Endothelial cell (in vitro differentiated cells): ENCODE measurements around the gene STK32C. TPM values are rescaled to one million over a fixed set of nuclear protein-coding genes. Genes with fewer than 3 reads are reported as not detected.

Experiments
- DNase-seq: peaks from one replicate; pipeline ENCODE4 v3.0.0; 2021; ENCODE audit warnings: low spot score
- H3K27ac Mint-ChIP-seq: one replicate; pipeline ENCODE4 v1.8.0; 2021; ENCODE audit warnings: mixed read lengths, inconsistent platforms; ENCODE audit not compliant: unreplicated experiment
- H3K27me3 Mint-ChIP-seq: one replicate; pipeline ENCODE4 v1.8.0; 2021; ENCODE audit warnings: mild to moderate bottlenecking, moderate library complexity, mixed read lengths, inconsistent platforms; ENCODE audit not compliant: unreplicated experiment
- H3K36me3 Mint-ChIP-seq: one replicate; pipeline ENCODE4 v1.8.0; 2021; ENCODE audit warnings: mild to moderate bottlenecking, low read depth, mixed read lengths, inconsistent platforms; ENCODE audit not compliant: unreplicated experiment
- H3K4me1 Mint-ChIP-seq: one replicate; pipeline ENCODE4 v1.8.0; 2021; ENCODE audit warnings: mild to moderate bottlenecking, mixed read lengths, inconsistent platforms; ENCODE audit not compliant: unreplicated experiment
- H3K4me3 Mint-ChIP-seq: one replicate; pipeline ENCODE4 v1.8.0; 2021; ENCODE audit warnings: mild to moderate bottlenecking, mixed read lengths, inconsistent platforms; ENCODE audit not compliant: unreplicated experiment
- H3K9me3 Mint-ChIP-seq: one replicate; pipeline ENCODE4 v1.8.0; 2021; ENCODE audit warnings: mixed read lengths, inconsistent platforms; ENCODE audit not compliant: unreplicated experiment
- total RNA-seq: library from RNA; stranded (reverse); fragmentation: NEBNext Ultra II Directional; extraction: Animal tissue kit (Norgen Biotek cat#: 25700); gene quantifications from one replicate; pipeline ENCODE4 v1.2.1, GENCODE V29; 2021; ENCODE audit not compliant: unreplicated experiment
- TF ChIP-seq, protein P1 (sequence below): fragments of 200-600 bp; sonication (generic); IDR thresholded peaks from one replicate; pipeline ENCODE4 v1.5.0; 2021; ENCODE audit warnings: antibody characterized with exemption; ENCODE audit not compliant: unreplicated experiment

STK32C gene
- total RNA-seq, 1 donor from 2014 or later: 12.6 TPM

DNA sequence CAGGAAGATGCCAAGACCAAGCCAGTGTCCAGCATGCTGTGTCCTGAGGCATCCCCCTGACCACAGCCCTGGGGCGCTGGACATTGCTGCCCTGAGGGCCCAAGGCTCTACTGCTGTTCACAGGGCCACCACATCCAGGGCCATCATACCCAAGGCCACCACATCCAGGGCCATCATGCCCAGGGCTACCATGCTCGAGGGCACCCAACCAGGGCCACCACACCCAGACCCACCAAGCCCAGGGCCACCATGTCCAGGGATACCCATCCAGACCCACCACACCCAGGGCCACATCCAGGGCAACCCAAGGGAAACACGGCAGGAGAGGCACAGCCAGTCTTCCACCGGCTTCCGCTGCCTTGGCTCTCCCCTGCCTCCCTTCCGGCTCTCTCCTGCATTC is 17.1 kb downstream of the STK32C start:
- Mint-ChIP-seq H3K36me3 (no peaks in the 10 kb centered on the region), H3K4me3 (no peak overlapping the region), H3K9me3 (no peaks in the 10 kb centered on the region), H3K4me1 (no peaks in the 10 kb centered on the region), H3K27me3 (peaks cover 6% of the 10 kb centered on the region), H3K27ac (no peak overlapping the region)
- DNase-seq: no peak
- TF ChIP-seq, protein P1, sequence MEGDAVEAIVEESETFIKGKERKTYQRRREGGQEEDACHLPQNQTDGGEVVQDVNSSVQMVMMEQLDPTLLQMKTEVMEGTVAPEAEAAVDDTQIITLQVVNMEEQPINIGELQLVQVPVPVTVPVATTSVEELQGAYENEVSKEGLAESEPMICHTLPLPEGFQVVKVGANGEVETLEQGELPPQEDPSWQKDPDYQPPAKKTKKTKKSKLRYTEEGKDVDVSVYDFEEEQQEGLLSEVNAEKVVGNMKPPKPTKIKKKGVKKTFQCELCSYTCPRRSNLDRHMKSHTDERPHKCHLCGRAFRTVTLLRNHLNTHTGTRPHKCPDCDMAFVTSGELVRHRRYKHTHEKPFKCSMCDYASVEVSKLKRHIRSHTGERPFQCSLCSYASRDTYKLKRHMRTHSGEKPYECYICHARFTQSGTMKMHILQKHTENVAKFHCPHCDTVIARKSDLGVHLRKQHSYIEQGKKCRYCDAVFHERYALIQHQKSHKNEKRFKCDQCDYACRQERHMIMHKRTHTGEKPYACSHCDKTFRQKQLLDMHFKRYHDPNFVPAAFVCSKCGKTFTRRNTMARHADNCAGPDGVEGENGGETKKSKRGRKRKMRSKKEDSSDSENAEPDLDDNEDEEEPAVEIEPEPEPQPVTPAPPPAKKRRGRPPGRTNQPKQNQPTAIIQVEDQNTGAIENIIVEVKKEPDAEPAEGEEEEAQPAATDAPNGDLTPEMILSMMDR: no peak

DNA sequence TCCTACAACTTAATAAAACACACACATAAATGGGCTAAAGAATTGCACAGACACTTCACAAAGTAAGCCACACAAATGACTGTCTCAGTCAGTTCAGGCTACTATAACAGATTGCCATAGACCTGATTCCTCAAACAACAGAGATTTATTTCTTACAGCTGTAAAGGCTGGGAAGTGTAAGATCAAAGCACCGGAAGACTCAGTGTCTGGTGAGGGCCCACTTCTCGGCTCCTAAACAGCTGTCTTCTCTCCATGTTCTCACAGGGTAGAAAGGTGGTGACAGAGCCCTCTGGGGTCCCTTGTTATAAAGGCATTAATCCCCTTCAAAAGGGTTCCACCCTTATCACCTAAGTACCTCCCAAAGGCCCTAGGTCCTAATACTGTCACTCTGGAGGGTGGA is 18.3 kb downstream of the STK32C start:
- Mint-ChIP-seq H3K27me3 (peaks cover 5% of the 10 kb centered on the region), H3K4me1 (no peaks in the 10 kb centered on the region), H3K27ac (no peak overlapping the region), H3K9me3 (no peaks in the 10 kb centered on the region), H3K36me3 (no peaks in the 10 kb centered on the region), H3K4me3 (no peak overlapping the region)
- DNase-seq: no peak
- TF ChIP-seq, protein P1: no peak

DNA sequence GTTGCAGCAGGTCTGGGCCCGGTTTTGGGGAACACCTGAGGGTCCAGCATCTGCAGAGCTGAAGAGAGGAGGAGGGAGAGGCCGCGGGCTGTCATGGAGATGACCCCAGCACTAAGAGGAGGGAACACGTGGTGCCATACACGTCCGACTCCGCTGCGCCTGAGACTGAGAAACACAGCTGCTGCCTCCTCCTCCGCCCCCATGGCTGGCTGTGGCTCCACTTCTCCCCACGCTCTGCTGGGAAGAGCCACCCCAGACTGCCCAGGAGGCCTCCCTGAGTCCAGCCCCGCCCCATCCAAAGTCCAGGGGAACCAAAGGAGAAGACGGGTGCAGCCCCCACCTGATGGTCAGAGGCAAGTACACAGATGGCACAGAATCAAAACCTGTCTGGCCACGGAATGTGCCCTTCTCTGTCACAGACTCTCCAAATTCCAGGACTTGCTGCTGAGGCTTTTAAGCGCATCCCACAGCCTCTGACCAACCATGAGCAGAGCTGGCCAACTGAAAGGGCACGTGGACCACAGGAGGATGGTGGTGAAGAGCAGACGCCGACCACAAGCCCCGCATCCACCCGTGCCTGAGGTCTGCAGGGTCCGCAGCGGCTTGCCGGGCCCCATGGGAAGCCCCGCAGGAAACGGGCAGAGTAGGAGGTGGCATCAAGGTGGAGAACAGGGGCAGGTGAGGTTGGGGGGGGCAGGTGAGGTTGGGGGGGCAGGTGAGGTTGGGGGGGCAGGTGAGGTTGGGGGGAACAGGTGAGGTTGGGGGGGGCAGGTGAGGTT is 24.0 kb downstream of the STK32C start:
- peaks cover 7% of the 10 kb centered on the region for H3K4me1 Mint-ChIP-seq
- peaks cover 9% of the 10 kb centered on the region for H3K27me3 Mint-ChIP-seq
- no peak for DNase-seq
- peaks cover 4% of the 10 kb centered on the region for H3K36me3 Mint-ChIP-seq
- H3K9me3 Mint-ChIP-seq: no peaks in the 10 kb centered on the region
- TF ChIP-seq, protein P1: no peak
- H3K4me3 Mint-ChIP-seq: no peak overlapping the region
- H3K27ac Mint-ChIP-seq: no peak overlapping the region

DNA sequence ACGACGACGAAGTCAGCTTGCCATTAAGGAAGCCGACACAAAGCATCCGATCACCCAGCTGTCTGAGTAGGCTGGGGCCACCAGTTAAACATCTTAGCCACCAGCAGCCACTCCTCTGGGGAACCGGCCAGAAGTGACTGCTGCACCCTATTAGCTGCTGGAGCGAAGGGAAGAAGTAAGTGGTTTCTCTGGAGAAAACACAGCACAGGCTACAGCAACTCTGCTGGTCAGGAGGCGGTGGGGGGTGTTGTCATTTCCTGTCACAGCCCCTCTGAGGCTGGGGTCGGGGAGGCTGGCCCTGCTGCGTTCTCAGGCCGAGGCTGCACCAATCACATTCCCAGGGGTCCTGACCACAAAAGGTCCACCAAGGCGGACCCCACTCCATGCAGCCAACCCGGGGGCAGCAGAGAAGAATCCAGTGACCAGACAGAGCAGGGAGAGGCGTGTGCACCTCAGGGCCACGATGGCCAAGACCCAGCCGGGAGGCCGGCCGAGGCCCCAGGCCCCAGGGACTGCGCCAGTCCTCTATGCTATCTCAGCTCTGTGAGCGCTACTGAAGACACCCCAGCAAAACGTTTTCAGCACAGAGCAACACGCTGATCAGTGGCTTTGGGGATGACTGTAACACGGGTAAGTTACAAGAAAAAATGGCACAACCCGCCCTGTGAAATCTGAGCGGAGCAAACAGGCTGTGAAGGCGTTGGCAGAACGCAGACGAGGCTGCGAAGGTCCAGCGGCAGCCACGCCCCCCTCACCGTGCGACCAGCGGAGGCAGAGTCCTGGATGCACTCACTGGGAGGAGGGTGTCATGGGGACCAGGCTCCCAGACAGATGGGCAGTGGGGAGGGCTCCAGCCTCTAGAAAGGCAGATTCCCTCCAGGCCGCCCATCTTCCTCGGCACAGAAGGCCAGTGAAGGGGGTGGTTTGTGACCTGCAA is 24.8 kb downstream of the STK32C start:
- Mint-ChIP-seq H3K9me3 (no peaks in the 10 kb centered on the region), H3K27me3 (peaks cover 9% of the 10 kb centered on the region), H3K27ac (peak overlapping the region; percentile 75), H3K4me3 (no peak overlapping the region), H3K4me1 (peaks cover 7% of the 10 kb centered on the region), H3K36me3 (peaks cover 4% of the 10 kb centered on the region)
- no peak for DNase-seq
- TF ChIP-seq, protein P1: no peak
